ENCODE measurements around the gene LAMC2.

The LAMC2 gene

DNA sequence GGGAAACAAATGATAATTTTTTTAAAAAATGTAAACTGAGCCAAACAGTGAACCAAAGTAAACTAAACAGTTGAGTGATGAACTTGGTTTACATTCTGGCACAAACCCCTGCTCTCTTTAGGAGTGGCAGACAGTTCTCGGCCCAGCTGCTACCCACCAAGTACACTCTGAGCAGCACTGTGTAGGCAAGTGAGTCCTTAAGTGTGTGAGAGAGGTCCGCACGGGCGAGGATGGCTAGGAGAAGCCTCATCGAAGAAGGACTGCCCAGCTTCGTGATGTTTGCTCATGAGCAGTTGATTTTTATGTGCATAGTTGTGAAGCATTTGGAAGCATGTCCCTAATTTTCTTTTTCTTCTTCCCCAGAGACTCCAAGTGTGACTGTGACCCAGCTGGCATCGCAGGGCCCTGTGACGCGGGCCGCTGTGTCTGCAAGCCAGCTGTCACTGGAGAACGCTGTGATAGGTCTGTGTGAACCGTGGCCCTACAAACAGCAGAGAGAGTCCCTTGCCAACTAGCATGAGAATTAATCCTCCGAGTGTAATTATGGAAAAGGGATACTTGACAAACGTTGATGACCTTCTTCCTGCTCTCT is 32.1 kb downstream of the LAMC2 start:
- no peak for ATAC-seq (ENCODE audit: insufficient read depth, low read depth)
- Histone ChIP-seq H3K4me2 (ENCODE audit: insufficient read depth, low read length) (no peak overlapping the region), H3K9me3 (ENCODE audit: insufficient read depth, low read length, severe bottlenecking) (no peaks in the 10 kb centered on the region), H3K79me2 (ENCODE audit: insufficient read depth, low read length) (no peaks in the 10 kb centered on the region), H3K4me1 (ENCODE audit: insufficient read depth, low read length) (peaks cover 16% of the 10 kb centered on the region), H3K36me3 (ENCODE audit: insufficient read depth, low read length) (no peaks in the 10 kb centered on the region), H3K9ac (ENCODE audit: low read depth, low read length) (no peak overlapping the region), H3K27me3 (ENCODE audit: insufficient read depth, low read length, poor library complexity) (peaks cover 5% of the 10 kb centered on the region), H3K27ac (ENCODE audit: low read length) (no peak overlapping the region), H2AFZ (ENCODE audit: low read depth, low read length) (no peak overlapping the region), H3K4me3 (ENCODE audit: low read depth in 1 of 2, low read length in 2 of 2) (no peak overlapping the region), H4K20me1 (ENCODE audit: insufficient read depth, low read length) (no peaks in the 10 kb centered on the region)
- no peak for DNase-seq
- TF ChIP-seq, protein P1, sequence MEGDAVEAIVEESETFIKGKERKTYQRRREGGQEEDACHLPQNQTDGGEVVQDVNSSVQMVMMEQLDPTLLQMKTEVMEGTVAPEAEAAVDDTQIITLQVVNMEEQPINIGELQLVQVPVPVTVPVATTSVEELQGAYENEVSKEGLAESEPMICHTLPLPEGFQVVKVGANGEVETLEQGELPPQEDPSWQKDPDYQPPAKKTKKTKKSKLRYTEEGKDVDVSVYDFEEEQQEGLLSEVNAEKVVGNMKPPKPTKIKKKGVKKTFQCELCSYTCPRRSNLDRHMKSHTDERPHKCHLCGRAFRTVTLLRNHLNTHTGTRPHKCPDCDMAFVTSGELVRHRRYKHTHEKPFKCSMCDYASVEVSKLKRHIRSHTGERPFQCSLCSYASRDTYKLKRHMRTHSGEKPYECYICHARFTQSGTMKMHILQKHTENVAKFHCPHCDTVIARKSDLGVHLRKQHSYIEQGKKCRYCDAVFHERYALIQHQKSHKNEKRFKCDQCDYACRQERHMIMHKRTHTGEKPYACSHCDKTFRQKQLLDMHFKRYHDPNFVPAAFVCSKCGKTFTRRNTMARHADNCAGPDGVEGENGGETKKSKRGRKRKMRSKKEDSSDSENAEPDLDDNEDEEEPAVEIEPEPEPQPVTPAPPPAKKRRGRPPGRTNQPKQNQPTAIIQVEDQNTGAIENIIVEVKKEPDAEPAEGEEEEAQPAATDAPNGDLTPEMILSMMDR (IDR thresholded peaks at IDR 0.05; ENCODE audit: borderline replicate concordance, extremely low read depth, low read length, poor library complexity, severe bottlenecking): no peak
- TF ChIP-seq EZH2 (IDR thresholded peaks at IDR 0.05; ENCODE audit: borderline replicate concordance, low read depth, low read length, severe bottlenecking): no peak

- 0 out of 2 replicates have a peak overlapping the region, but pooled peaks have one; percentile 8 for H3K4me2 ChIP-seq (ENCODE audit: insufficient read depth, low read length)
Measured at GRCh38 chr1:183218971-183219615, 33.0 kb downstream of the LAMC2 start.

GRCh38 chr1:183219616-183220009 is 33.5 kb downstream of the LAMC2 start:
- DNase-seq (no peak), ATAC-seq (ENCODE audit: insufficient read depth, low read depth) (no peak)
- no peaks in the 10 kb centered on the region for H3K79me2 ChIP-seq (ENCODE audit: insufficient read depth, low read length)
- H3K27ac ChIP-seq (ENCODE audit: low read length): no peak overlapping the region
- H3K9me3 ChIP-seq (ENCODE audit: insufficient read depth, low read length, severe bottlenecking): no peaks in the 10 kb centered on the region
- peaks cover 16% of the 10 kb centered on the region for H3K4me1 ChIP-seq (ENCODE audit: insufficient read depth, low read length)
- H3K36me3 ChIP-seq (ENCODE audit: insufficient read depth, low read length): no peaks in the 10 kb centered on the region
- H4K20me1 ChIP-seq (ENCODE audit: insufficient read depth, low read length): no peaks in the 10 kb centered on the region
- no peak overlapping the region for H3K4me3 ChIP-seq (ENCODE audit: low read depth in 1 of 2, low read length in 2 of 2)
- H3K27me3 ChIP-seq (ENCODE audit: insufficient read depth, low read length, poor library complexity): peaks cover 15% of the 10 kb centered on the region
- TF ChIP-seq EZH2 (IDR thresholded peaks at IDR 0.05; ENCODE audit: borderline replicate concordance, low read depth, low read length, severe bottlenecking): no peak
- TF ChIP-seq, protein P1 (IDR thresholded peaks at IDR 0.05; ENCODE audit: borderline replicate concordance, extremely low read depth, low read length, poor library complexity, severe bottlenecking): no peak
- no peak overlapping the region for H2AFZ ChIP-seq (ENCODE audit: low read depth, low read length)
- no peak overlapping the region for H3K4me2 ChIP-seq (ENCODE audit: insufficient read depth, low read length)
- no peak overlapping the region for H3K9ac ChIP-seq (ENCODE audit: low read depth, low read length)

More at GRCh38 chr1:183218971-183219615, 33.0 kb downstream of the LAMC2 start:
- Histone ChIP-seq H3K36me3 (ENCODE audit: insufficient read depth, low read length) (no peaks in the 10 kb centered on the region), H4K20me1 (ENCODE audit: insufficient read depth, low read length) (no peaks in the 10 kb centered on the region), H3K27me3 (ENCODE audit: insufficient read depth, low read length, poor library complexity) (peaks cover 11% of the 10 kb centered on the region), H3K9me3 (ENCODE audit: insufficient read depth, low read length, severe bottlenecking) (no peaks in the 10 kb centered on the region), H2AFZ (ENCODE audit: low read depth, low read length) (no peak overlapping the region), H3K79me2 (ENCODE audit: insufficient read depth, low read length) (no peaks in the 10 kb centered on the region), H3K4me3 (ENCODE audit: low read depth in 1 of 2, low read length in 2 of 2) (no peak overlapping the region), H3K9ac (ENCODE audit: low read depth, low read length) (no peak overlapping the region), H3K4me1 (ENCODE audit: insufficient read depth, low read length) (peaks cover 16% of the 10 kb centered on the region), H3K27ac (ENCODE audit: low read length) (no peak overlapping the region)
- DNase-seq (peak; percentile 22), ATAC-seq (ENCODE audit: insufficient read depth, low read depth) (peak; percentile 74)
- no peak for TF ChIP-seq EZH2 (IDR thresholded peaks at IDR 0.05; ENCODE audit: borderline replicate concordance, low read depth, low read length, severe bottlenecking)
- TF ChIP-seq, protein P1 (IDR thresholded peaks at IDR 0.05; ENCODE audit: borderline replicate concordance, extremely low read depth, low read length, poor library complexity, severe bottlenecking): no peak
